HEK293 (cell line): ENCODE data around the gene FNDC11.

Experiments
- BCL11B ChIP-seq: fragments of 450-650 bp; formaldehyde crosslinking; IDR thresholded peaks from 2 replicates; pipeline ENCODE4 v1.5.1; 2016; ENCODE audit warnings: low read depth, missing biosample characterization, missing genetic modification characterization
- CTCF ChIP-seq: fragments of 450-650 bp; formaldehyde crosslinking; IDR thresholded peaks from 2 replicates; pipeline ENCODE4 v1.5.1; 2016; ENCODE audit warnings: missing biosample characterization, missing genetic modification characterization
- EGR2 ChIP-seq: fragments of 450-650 bp; formaldehyde crosslinking; IDR thresholded peaks from 2 replicates; pipeline ENCODE4 v1.5.1; 2016; ENCODE audit warnings: low read depth, missing biosample characterization, missing genetic modification characterization
- FEZF1 ChIP-seq: fragments of 450-650 bp; formaldehyde crosslinking; IDR thresholded peaks from 2 replicates; pipeline ENCODE4 v1.5.1; 2016; ENCODE audit warnings: missing biosample characterization, missing genetic modification characterization
- GLIS2 ChIP-seq: fragments of 450-650 bp; formaldehyde crosslinking; IDR thresholded peaks from 2 replicates; pipeline ENCODE4 v1.5.1; 2016; ENCODE audit warnings: missing biosample characterization, missing genetic modification characterization
- IKZF3 ChIP-seq: fragments of 450-650 bp; IDR thresholded peaks from 2 replicates; pipeline ENCODE4 v1.5.0; 2018; ENCODE audit warnings: missing biosample characterization, mild to moderate bottlenecking, missing genetic modification characterization, moderate library complexity
- OSR2 ChIP-seq: fragments of 450-650 bp; formaldehyde crosslinking; IDR thresholded peaks from 2 replicates; pipeline ENCODE4 v1.5.1; 2016; ENCODE audit warnings: missing biosample characterization, missing genetic modification characterization
- OVOL3 ChIP-seq: fragments of 450-650 bp; formaldehyde crosslinking; IDR thresholded peaks from 2 replicates; pipeline ENCODE4 v1.5.1; 2016; ENCODE audit warnings: missing biosample characterization, missing genetic modification characterization
- PRDM1 ChIP-seq: fragments of 450-650 bp; formaldehyde crosslinking; IDR thresholded peaks from 2 replicates; pipeline ENCODE4; 2016; ENCODE audit warnings: missing biosample characterization, missing genetic modification characterization
- PRDM6 ChIP-seq: fragments of 450-650 bp; formaldehyde crosslinking; IDR thresholded peaks from 2 replicates; pipeline ENCODE4 v1.5.1; 2017; ENCODE audit warnings: missing biosample characterization, missing genetic modification characterization
- SETDB1 ChIP-seq: IDR thresholded peaks from one replicate; pipeline ENCODE4 v1.6.1; 2017; ENCODE audit warnings: mild to moderate bottlenecking, low read length, moderate library complexity, mixed read lengths; ENCODE audit not compliant: insufficient read length
- SP3 ChIP-seq: fragments of 450-650 bp; formaldehyde crosslinking; IDR thresholded peaks from 2 replicates; pipeline ENCODE4 v1.5.1; 2016; ENCODE audit warnings: missing biosample characterization, missing genetic modification characterization
- TCF7L2 ChIP-seq: IDR thresholded peaks from 2 replicates; pipeline ENCODE4 v1.6.1; 2011; ENCODE audit warnings: low read depth, mild to moderate bottlenecking, inconsistent platforms, low read length, moderate library complexity, borderline replicate concordance
- YY2 ChIP-seq: fragments of 450-650 bp; formaldehyde crosslinking; IDR thresholded peaks from 2 replicates; pipeline ENCODE4 v1.5.1; 2016; ENCODE audit warnings: missing biosample characterization, missing genetic modification characterization
- ZBTB1 ChIP-seq: fragments of 450-650 bp; formaldehyde crosslinking; IDR thresholded peaks from 2 replicates; pipeline ENCODE4 v1.5.1; 2016; ENCODE audit warnings: missing biosample characterization, missing genetic modification characterization
- ZBTB48 ChIP-seq: fragments of 450-650 bp; formaldehyde crosslinking; IDR thresholded peaks from 2 replicates; pipeline ENCODE4 v1.5.1; 2016; ENCODE audit warnings: missing biosample characterization, missing genetic modification characterization
- ZFP41 ChIP-seq: fragments of 450-650 bp; formaldehyde crosslinking; IDR thresholded peaks from 2 replicates; pipeline ENCODE4 v1.5.1; 2016; ENCODE audit warnings: missing biosample characterization, missing genetic modification characterization, borderline replicate concordance
- ZNF10 ChIP-seq: fragments of 450-650 bp; formaldehyde crosslinking; IDR thresholded peaks from 2 replicates; pipeline ENCODE4 v1.5.1; 2017; ENCODE audit warnings: missing biosample characterization, missing genetic modification characterization
- ZNF157 ChIP-seq: fragments of 450-650 bp; formaldehyde crosslinking; IDR thresholded peaks from 2 replicates; pipeline ENCODE4 v1.5.1; 2016; ENCODE audit warnings: missing biosample characterization, missing genetic modification characterization
- ZNF175 ChIP-seq: fragments of 450-650 bp; formaldehyde crosslinking; IDR thresholded peaks from 2 replicates; pipeline ENCODE4 v1.5.1; 2016; ENCODE audit warnings: missing biosample characterization, missing genetic modification characterization
- ZNF221 ChIP-seq: fragments of 450-650 bp; formaldehyde crosslinking; IDR thresholded peaks from 2 replicates; pipeline ENCODE4 v1.5.1; 2017; ENCODE audit warnings: missing biosample characterization, missing genetic modification characterization, borderline replicate concordance
- ZNF239 ChIP-seq: fragments of 450-650 bp; formaldehyde crosslinking; IDR thresholded peaks from 2 replicates; pipeline ENCODE4 v1.5.1; 2016; ENCODE audit warnings: missing biosample characterization, missing genetic modification characterization
- ZNF248 ChIP-seq: fragments of 450-650 bp; formaldehyde crosslinking; IDR thresholded peaks from 2 replicates; pipeline ENCODE4 v1.5.1; 2017; ENCODE audit warnings: missing biosample characterization, missing genetic modification characterization
- ZNF354C ChIP-seq: fragments of 450-650 bp; formaldehyde crosslinking; IDR thresholded peaks from 2 replicates; pipeline ENCODE4 v1.5.1; 2016; ENCODE audit warnings: missing biosample characterization, missing genetic modification characterization, low read depth, borderline replicate concordance
- ZNF37A ChIP-seq: fragments of 450-650 bp; IDR thresholded peaks from 2 replicates; pipeline ENCODE4 v1.5.1; 2018; ENCODE audit warnings: missing biosample characterization, missing genetic modification characterization
- ZNF488 ChIP-seq: fragments of 450-650 bp; formaldehyde crosslinking; IDR thresholded peaks from 2 replicates; pipeline ENCODE4 v1.5.1; 2016; ENCODE audit warnings: missing biosample characterization, missing genetic modification characterization
- ZNF558 ChIP-seq: fragments of 450-650 bp; formaldehyde crosslinking; IDR thresholded peaks from 2 replicates; pipeline ENCODE4 v1.5.1; 2016; ENCODE audit warnings: missing biosample characterization, missing genetic modification characterization
- ZNF560 ChIP-seq: fragments of 450-650 bp; formaldehyde crosslinking; IDR thresholded peaks from 2 replicates; pipeline ENCODE4 v1.5.1; 2017; ENCODE audit warnings: missing biosample characterization, missing genetic modification characterization, borderline replicate concordance
- ZNF670 ChIP-seq: fragments of 450-650 bp; formaldehyde crosslinking; IDR thresholded peaks from 2 replicates; pipeline ENCODE4 v1.5.1; 2016; ENCODE audit warnings: missing biosample characterization, missing genetic modification characterization, low read depth
- ZNF677 ChIP-seq: fragments of 450-650 bp; IDR thresholded peaks from 2 replicates; pipeline ENCODE4 v1.5.0; 2018; ENCODE audit warnings: missing biosample characterization, mild to moderate bottlenecking, missing genetic modification characterization, moderate library complexity
- ZNF768 ChIP-seq: fragments of 450-650 bp; formaldehyde crosslinking; IDR thresholded peaks from 2 replicates; pipeline ENCODE4 v1.5.1; 2018; ENCODE audit warnings: missing biosample characterization, mild to moderate bottlenecking, missing genetic modification characterization
- TF ChIP-seq, protein P1 (sequence below): fragments of 450-650 bp; formaldehyde crosslinking; IDR thresholded peaks from 2 replicates; pipeline ENCODE4 v1.5.1; 2017; ENCODE audit warnings: missing biosample characterization, missing genetic modification characterization
- TF ChIP-seq, protein P2 (sequence below): fragments of 450-650 bp; formaldehyde crosslinking; IDR thresholded peaks from 2 replicates; pipeline ENCODE4 v1.5.1; 2016; ENCODE audit warnings: missing biosample characterization, missing genetic modification characterization, low read depth

Gene FNDC11

DNA sequence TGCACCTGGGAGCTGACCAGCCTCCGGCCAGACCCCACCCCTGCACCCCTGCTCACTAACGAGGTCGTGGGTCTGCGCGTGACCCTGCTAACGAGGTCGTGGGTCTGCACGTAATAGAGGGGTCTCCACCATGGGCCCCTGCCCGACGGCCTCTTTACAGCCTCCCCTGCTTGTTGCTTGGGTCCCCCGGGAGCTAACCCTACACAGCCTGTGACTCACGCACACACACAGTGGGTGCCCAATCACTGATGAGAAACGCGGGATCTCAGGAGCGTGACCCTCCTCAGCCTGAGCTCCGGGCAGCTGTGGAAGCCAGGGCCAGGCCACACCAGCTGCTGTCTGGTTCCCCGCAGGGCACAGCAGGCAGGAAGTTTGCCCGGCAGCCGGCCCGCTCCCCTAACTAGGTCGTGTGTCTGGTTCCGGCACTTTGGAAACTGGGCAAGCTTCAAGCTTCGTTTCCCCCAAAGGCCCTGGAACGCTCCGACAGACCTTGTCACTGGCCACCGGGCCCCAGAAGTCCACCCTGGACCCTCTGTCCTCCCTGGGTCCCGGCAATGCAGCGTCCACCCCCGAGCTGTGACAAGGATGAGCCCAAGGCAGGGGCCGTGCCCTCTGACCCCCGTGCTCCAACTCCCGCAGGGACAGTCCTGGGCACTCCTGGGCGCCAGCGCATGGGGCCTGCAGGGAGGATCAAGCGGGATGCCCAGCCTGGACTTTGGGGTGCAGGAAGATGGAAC is 17.6 kb upstream of the FNDC11 start (continued):
- TF ChIP-seq ZNF488 (tag by site-specific recombination): no peak
- TF ChIP-seq IKZF3 (tag by site-specific recombination): 0 out of 2 replicates have a peak, but pooled peaks have one; percentile 9
- TF ChIP-seq SETDB1: no peak
- TF ChIP-seq, protein P1, sequence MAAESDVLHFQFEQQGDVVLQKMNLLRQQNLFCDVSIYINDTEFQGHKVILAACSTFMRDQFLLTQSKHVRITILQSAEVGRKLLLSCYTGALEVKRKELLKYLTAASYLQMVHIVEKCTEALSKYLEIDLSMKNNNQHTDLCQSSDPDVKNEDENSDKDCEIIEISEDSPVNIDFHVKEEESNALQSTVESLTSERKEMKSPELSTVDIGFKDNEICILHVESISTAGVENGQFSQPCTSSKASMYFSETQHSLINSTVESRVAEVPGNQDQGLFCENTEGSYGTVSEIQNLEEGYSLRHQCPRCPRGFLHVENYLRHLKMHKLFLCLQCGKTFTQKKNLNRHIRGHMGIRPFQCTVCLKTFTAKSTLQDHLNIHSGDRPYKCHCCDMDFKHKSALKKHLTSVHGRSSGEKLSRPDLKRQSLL (tag by site-specific recombination): no peak
- TF ChIP-seq ZBTB1 (tag by site-specific recombination): no peak
- no peak for TF ChIP-seq ZBTB48 (tag by site-specific recombination)
- TF ChIP-seq ZNF768 (tag by site-specific recombination): no peak
- TF ChIP-seq ZNF248: no peak
- no peak for TF ChIP-seq ZNF560 (tag by site-specific recombination)
- no peak for TF ChIP-seq ZFP41
- no peak for TF ChIP-seq ZNF677 (tag by site-specific recombination)
- no peak for TF ChIP-seq ZNF239 (tag by site-specific recombination)
- no peak for TF ChIP-seq OSR2 (tag by site-specific recombination)
- no peak for TF ChIP-seq ZNF354C (tag by site-specific recombination)
- TF ChIP-seq ZNF221 (tag by site-specific recombination): no peak
- no peak for TF ChIP-seq ZNF37A
- TF ChIP-seq OVOL3: no peak
- no peak for TF ChIP-seq ZNF157 (tag by site-specific recombination)
- TF ChIP-seq SP3: no peak
- no peak for TF ChIP-seq YY2
- TF ChIP-seq BCL11B (tag by site-specific recombination): peak; percentile 15; the same call in 1 of the 2 replicates
- no peak for TF ChIP-seq PRDM6 (tag by site-specific recombination)
- TF ChIP-seq, protein P2, sequence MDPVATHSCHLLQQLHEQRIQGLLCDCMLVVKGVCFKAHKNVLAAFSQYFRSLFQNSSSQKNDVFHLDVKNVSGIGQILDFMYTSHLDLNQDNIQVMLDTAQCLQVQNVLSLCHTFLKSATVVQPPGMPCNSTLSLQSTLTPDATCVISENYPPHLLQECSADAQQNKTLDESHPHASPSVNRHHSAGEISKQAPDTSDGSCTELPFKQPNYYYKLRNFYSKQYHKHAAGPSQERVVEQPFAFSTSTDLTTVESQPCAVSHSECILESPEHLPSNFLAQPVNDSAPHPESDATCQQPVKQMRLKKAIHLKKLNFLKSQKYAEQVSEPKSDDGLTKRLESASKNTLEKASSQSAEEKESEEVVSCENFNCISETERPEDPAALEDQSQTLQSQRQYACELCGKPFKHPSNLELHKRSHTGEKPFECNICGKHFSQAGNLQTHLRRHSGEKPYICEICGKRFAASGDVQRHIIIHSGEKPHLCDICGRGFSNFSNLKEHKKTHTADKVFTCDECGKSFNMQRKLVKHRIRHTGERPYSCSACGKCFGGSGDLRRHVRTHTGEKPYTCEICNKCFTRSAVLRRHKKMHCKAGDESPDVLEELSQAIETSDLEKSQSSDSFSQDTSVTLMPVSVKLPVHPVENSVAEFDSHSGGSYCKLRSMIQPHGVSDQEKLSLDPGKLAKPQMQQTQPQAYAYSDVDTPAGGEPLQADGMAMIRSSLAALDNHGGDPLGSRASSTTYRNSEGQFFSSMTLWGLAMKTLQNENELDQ (tag by site-specific recombination): no peak
- TF ChIP-seq ZNF670 (tag by site-specific recombination): no peak
- TF ChIP-seq ZNF10: no peak
- no peak for TF ChIP-seq TCF7L2
- no peak for TF ChIP-seq FEZF1
- no peak for TF ChIP-seq EGR2 (tag by site-specific recombination)
- no peak for TF ChIP-seq GLIS2 (tag by site-specific recombination)
- TF ChIP-seq ZNF558 (tag by site-specific recombination): no peak
- TF ChIP-seq PRDM1: no peak
- TF ChIP-seq ZNF175 (tag by site-specific recombination): no peak
- TF ChIP-seq CTCF: no peak
